HT1080 (cell line): ENCODE data around the gene PRR19. TPM values are rescaled to one million over a fixed set of nuclear protein-coding genes. Genes with fewer than 3 reads are reported as not detected.

Experiments
- DNase-seq: peaks from one replicate; pipeline ENCODE4 v3.0.0-alpha.2; 2015; ENCODE audit warnings: low read depth
- total RNA-seq: library from RNA; depleted of rRNA; stranded (reverse); fragments of >200 nt; shearing (Covaris generic); gene quantifications from 2 replicates; pipeline ENCODE4 v1.2.3, GENCODE V29; 2014

The PRR19 gene
- total RNA-seq, 1 experiment from 2014 or later, result 2.8 TPM

GRCh38 chr19:42271045-42271419, 30.9 kb upstream of the PRR19 start:
- no peak for DNase-seq

GRCh38 chr19:42271861-42272534, 29.9 kb upstream of the PRR19 start:
- DNase-seq, result no peak

- no peak for DNase-seq
Measured at GRCh38 chr19:42272535-42272897, 29.4 kb upstream of the PRR19 start.

- DNase-seq, result no peak
Measured at GRCh38 chr19:42272989-42273406, 28.9 kb upstream of the PRR19 start.

- no peak for DNase-seq
Measured at GRCh38 chr19:42273407-42274064, 28.4 kb upstream of the PRR19 start.

- no peak for DNase-seq
Measured at GRCh38 chr19:42274065-42274682, 27.8 kb upstream of the PRR19 start.

- no peak for DNase-seq
Measured at GRCh38 chr19:42275103-42275502, 26.8 kb upstream of the PRR19 start.

GRCh38 chr19:42275517-42275916, 26.4 kb upstream of the PRR19 start:
- DNase-seq, result no peak

- DNase-seq, result no peak
Measured at GRCh38 chr19:42276284-42276683, 25.6 kb upstream of the PRR19 start.

GRCh38 chr19:42276821-42277220, 25.1 kb upstream of the PRR19 start:
- no peak for DNase-seq

- peak; percentile 33 for DNase-seq
Measured at GRCh38 chr19:42277821-42278451, 24.0 kb upstream of the PRR19 start.

GRCh38 chr19:42278452-42279154, 23.3 kb upstream of the PRR19 start:
- no peak for DNase-seq

- DNase-seq, result no peak
Measured at GRCh38 chr19:42279155-42279901, 22.6 kb upstream of the PRR19 start.

- DNase-seq, result peak; percentile 92
Measured at GRCh38 chr19:42279902-42280814, 21.8 kb upstream of the PRR19 start.

GRCh38 chr19:42280815-42281145, 21.2 kb upstream of the PRR19 start:
- peak; percentile 54 for DNase-seq

- peak; percentile 67 for DNase-seq
Measured at GRCh38 chr19:42281146-42281826, 20.6 kb upstream of the PRR19 start.

GRCh38 chr19:42281827-42282762, 19.8 kb upstream of the PRR19 start:
- DNase-seq, result peak; percentile 29

GRCh38 chr19:42282819-42283187, 19.1 kb upstream of the PRR19 start:
- DNase-seq, result no peak
